GM20431 (cell line): ENCODE measurements around the gene DPF1.
"Not testable (repeated sequence)": the region's sequence is repeated elsewhere in the genome, so short reads cannot be mapped to it uniquely, and the experiment has no call there.

ENCODE experiments used
- in situ Hi-C: fragments of 300-500 bp; cut with MseI, MboI; formaldehyde crosslinking; loops from one replicate; pipeline ENCODE4 v1.15.0; 2020; ENCODE audit warnings: low sequenced_read_pairs; ENCODE audit not compliant: unreplicated experiment

The DPF1 gene

DNA sequence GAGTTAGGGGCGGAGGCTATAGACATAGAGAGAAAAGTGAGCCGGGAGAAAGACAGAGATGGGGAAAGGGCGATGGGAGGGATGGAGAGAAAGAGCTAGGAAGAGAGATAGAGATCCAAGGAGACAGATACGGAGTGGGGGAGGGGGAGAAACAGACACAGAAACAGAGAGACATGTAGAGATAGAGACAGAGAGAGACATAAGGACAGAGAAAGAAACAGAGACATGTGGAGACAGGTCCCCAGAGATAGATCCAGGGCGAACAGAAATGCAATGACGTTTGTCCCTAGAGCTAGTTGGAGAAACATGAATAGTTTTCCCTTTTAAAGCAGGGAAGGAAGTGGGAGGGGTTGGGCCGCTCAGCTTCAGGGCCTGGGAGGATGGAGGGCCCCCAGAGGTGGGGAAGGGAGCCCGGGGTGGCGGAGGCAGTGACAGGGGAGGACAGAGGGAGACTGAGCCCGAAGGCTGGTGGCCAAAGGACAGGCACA lies 27.6 kb upstream of the DPF1 start:
- in situ Hi-C loops: no loop called here

- in situ Hi-C loops: no loop called here
Measured at GRCh38 chr19:38250821-38251563, 27.0 kb upstream of the DPF1 start.

GRCh38 chr19:38250428-38250820 lies 26.4 kb upstream of the DPF1 start:
- in situ Hi-C loops: no loop called here

DNA sequence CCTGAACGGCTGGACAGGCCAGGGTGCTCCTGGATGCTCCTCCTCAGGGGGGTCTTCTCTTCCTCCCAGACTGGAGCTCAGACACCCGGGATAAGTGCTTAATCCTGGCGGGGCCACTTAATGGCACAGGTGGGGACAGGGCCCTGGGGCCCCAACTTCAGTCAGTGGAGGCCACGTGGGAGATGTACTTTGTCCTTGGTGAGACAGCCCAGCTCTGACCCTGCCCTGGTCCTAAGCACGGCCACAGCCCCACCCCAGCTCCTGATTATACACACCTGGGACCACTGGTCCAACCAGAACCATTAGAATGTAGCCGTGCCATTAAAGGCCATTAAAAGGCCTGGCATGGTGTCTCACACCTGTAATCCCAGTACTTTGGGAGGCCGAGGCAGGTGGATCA lies 24.4 kb upstream of the DPF1 start:
- in situ Hi-C loops: loop anchor here (10.0 kb wide), 1 partner anchor 86 kb away; the partner anchor contains the start of gene CATSPERG

DNA sequence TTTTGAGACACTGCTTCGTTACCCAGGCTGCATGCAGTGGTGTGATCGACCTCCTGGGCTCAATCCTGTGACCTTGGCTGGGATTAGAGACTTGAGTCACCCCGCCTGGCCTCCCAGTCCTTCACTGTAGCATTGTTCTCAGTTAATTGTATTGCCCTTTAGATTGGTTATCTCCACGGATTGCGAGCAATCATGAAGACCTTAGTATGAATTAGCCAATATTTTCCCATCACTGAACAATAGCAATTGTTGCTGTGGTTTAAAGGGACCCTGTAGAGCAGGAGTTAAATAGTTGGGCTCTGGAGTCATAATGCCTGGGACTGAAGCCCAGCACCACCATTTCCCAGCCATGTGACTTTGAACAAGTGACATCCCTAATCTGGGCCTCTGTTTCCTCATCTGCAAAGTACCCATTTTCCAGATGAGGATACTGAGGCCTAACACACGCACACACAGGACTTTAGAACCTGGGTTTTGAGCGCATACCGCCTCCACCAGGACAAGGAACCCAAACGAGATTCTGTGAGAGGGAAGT lies 23.8 kb upstream of the DPF1 start:
- in situ Hi-C loops: loop anchor here (10.0 kb wide), 1 partner anchor 87 kb away; the partner anchor contains the start of gene CATSPERG

GRCh38 chr19:38247126-38247525 lies 23.1 kb upstream of the DPF1 start:
- in situ Hi-C loops: loop anchor here (10.0 kb wide), 1 partner anchor 88 kb away; the partner anchor contains the start of gene CATSPERG

DNA sequence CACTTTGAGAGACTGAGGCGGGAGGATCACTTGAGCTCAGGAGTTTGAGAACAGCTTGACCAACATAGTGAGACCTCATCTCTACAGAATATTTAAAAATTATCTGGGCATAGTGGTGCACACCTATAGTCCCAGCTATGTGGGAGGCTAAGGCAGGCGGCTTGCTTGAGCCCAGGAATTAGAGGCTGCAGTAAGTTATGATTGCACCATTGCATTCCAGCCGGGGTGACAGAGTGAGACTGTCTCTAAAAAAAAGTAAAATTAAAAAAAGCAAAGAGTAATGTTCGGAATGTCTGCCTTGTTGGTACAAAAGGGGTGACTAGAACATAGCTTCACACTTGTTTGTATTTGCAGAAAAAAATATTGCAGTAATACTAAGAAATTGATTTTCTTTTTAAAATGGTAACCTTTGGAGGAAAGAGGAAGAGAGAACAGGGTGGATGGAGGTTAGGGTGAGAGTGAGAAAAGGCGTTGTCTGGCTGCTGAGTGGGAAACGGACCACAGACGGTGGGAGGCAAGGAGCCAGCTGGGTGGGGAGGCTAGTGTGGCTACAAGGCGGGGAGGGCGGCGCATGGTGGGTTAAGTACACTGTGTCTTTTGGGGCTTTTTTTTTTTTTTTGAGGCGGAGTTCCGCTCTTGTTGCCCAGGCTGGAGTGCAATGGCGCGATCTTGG lies 21.9 kb upstream of the DPF1 start:
- in situ Hi-C loops: loop anchor here (10.0 kb wide), 1 partner anchor 89 kb away; the partner anchor contains the start of gene CATSPERG

DNA sequence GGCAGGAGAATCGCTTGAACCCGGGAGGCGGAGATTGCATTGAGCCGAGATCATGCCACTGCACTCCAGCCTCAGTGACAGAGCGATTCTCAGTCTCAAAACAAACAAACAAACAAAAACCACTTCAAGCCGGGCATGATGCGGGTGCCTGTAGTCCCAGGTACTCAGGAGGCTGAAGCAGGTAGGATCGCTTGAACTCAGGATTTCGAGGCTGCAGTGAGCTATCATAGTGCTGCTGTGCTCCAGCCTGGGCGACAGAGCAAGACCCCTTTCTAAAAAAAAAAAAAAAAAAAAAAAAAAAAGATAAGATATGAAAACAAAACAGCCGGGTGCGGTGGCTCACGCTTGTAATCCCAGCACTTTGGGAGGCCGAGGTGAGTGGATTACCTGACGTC lies 19.3 kb upstream of the DPF1 start:
- in situ Hi-C loops: loop anchor here (10.0 kb wide), 1 partner anchor 92 kb away; the partner anchor contains the start of gene CATSPERG

DNA sequence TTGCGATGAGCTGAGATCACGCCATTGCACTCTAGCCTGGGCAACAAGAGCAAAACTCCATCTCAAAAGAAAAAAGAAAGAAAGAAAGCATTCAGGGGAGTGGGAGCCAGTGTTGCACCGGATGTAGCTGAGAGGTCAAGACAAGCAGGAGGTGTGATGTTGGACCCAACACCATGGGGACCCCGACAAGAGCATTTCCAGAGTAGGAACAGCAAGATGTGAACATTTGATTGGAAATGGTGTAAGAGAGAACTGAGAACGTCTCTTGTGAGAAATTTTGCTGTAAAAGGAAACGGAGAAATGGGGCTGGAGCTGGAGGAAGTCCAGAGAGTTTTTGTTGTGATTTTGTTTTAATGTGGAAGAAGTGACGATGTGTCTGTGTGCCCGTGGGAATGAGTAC lies 15.8 kb upstream of the DPF1 start:
- in situ Hi-C loops: loop anchor here (10.0 kb wide), 1 partner anchor 95 kb away; the partner anchor contains the start of gene CATSPERG

- in situ Hi-C loops: no loop called here
Measured at GRCh38 chr19:38234615-38235014, 10.6 kb upstream of the DPF1 start.

- in situ Hi-C loops: no loop called here
Measured at GRCh38 chr19:38233740-38234251, 9.8 kb upstream of the DPF1 start.

DNA sequence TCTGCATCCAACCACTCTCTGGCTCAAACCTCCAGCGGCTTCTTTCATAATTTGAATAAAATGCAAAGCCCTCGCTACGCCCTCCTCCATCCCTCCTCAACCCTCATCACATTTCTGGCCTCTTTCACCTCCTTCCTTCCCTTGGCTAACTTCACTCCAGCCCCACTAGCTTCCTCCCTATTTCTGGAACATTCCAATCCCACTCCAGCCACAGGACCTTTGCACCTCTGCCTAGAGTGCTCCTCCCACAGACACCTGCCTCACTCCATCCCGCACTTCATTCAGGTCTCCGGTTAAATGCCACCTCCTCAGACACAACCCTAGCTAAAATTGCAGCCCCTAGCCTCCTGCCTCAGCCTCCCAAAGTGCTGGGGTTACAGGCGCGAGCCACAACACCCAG lies 7.9 kb upstream of the DPF1 start:
- in situ Hi-C loops: no loop called here

- in situ Hi-C loops: not testable (repeated sequence)
Measured at GRCh38 chr19:38230506-38231133, 6.6 kb upstream of the DPF1 start.

GRCh38 chr19:38229585-38230073 lies 5.6 kb upstream of the DPF1 start:
- in situ Hi-C loops: no loop called here

DNA sequence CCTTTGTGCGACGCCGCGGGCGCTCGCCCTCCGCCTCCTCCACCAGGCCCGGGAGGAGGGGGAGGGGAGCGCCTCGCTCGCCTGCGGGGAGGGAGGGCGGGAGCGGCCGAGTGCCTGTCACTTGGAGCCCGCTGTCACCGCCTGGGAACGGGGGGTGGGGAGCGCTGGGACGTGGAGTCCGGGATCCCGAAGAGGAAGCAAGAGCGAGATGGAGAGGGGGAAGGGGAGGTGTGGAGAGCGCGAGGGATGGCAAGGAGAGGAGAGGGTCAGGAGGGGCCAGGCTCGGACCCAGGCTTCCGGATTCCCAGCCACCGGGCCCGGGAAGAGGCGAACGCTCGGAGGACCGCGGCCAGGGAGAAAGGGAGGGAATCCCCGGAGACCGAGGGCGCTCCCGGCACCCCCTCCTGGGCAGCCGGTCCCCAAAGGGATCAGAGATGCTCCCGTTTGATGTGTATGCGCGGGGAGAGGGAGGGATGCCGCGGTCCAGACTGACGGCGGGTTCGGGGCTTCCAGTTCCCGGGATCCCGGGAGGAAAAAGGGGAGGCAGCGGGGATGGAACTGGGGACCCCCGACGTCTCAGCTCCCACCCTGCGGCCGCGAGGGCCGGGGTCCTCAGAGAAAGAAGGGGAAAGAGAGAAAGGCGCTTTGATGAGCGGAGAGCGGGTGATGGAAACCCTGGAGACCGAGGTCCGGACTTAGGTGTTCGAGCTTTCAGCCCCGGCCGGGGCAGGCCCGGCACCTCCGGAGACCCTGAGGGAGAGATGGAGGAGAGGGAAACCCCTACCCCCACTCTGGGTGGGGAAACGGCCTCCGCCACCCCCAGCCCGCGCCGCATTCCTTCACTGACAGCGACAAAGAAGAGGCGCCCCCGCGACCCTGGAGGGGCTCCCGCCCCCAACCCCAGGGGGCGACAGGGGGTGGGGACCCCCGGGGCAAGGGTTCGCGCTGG lies 4.7 kb upstream of the DPF1 start:
- in situ Hi-C loops: no loop called here

GRCh38 chr19:38228005-38228377 lies 4.0 kb upstream of the DPF1 start:
- in situ Hi-C loops: no loop called here

DNA sequence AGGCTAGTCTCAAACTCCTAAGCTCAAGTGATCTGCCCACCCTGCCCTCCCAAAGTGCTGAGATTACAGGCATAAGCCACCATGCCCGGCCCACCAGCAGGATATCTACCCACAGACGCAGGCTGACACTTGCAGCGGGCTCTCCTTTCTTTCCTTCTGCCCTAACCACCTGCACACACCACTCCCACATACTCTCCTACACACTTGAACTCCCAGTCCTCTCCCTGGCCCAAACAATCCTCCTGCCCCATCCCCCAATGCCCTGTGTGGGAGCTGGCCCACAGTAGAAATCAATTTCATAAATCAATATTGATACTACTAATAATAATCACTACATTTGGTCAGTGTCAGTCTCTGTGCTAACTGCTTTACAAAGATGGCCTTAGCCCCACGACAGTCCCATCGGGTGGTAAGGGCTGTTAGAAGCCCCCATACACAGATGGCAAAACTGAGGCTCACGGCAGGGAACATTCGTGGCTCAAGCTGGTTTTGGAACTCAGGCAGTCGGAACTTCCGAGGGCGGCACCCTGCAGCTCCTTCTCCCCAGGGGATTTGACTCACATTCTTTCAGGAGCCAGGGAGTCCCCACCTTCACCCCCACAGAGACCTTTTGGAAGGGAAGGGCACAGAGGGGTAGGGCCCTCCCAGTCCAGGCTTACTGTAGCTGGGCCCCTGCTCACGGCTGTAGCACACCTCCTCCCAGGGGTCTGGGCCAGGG lies 3.4 kb upstream of the DPF1 start:
- in situ Hi-C loops: no loop called here

GRCh38 chr19:38224863-38225218 lies 819 bp upstream of the DPF1 start:
- in situ Hi-C loops: loop anchor here (25.0 kb wide), 1 partner anchor 338 kb away; no protein-coding TSS in a partner anchor
